ENCODE data around the gene MYBBP1A. TPM values are rescaled to one million over a fixed set of nuclear protein-coding genes. Genes with fewer than 3 reads are reported as not detected.

MYBBP1A gene
- total and polyA plus RNA-seq, 2 of the 13 experiments (the other 11 are each of a cell fraction or from before 2014, with no cell fraction given): 18.6 to 54.8 TPM

- TF ChIP-seq ZBTB40 (IDR thresholded peaks at IDR 0.05) (no peak), ZBTB40 (CRISPR knock-in tag; IDR thresholded peaks at IDR 0.05) (no peak), PLRG1 (conservative IDR thresholded peaks at IDR 0.05) (no peak), ZNF841 (CRISPR knock-in tag; IDR thresholded peaks at IDR 0.05; ENCODE audit: borderline replicate concordance) (no peak), TRAFD1 (CRISPR knock-in tag; IDR thresholded peaks at IDR 0.05; ENCODE audit: borderline replicate concordance) (no peak), EHMT2 (IDR thresholded peaks at IDR 0.05; ENCODE audit: borderline replicate concordance, low read depth, low read length) (no peak), CBX5 (CRISPR knock-in tag; IDR thresholded peaks at IDR 0.05; ENCODE audit: borderline replicate concordance) (no peak), ZNF549 (CRISPR knock-in tag; IDR thresholded peaks at IDR 0.05) (no peak)
- TF ChIP-seq, protein P1, sequence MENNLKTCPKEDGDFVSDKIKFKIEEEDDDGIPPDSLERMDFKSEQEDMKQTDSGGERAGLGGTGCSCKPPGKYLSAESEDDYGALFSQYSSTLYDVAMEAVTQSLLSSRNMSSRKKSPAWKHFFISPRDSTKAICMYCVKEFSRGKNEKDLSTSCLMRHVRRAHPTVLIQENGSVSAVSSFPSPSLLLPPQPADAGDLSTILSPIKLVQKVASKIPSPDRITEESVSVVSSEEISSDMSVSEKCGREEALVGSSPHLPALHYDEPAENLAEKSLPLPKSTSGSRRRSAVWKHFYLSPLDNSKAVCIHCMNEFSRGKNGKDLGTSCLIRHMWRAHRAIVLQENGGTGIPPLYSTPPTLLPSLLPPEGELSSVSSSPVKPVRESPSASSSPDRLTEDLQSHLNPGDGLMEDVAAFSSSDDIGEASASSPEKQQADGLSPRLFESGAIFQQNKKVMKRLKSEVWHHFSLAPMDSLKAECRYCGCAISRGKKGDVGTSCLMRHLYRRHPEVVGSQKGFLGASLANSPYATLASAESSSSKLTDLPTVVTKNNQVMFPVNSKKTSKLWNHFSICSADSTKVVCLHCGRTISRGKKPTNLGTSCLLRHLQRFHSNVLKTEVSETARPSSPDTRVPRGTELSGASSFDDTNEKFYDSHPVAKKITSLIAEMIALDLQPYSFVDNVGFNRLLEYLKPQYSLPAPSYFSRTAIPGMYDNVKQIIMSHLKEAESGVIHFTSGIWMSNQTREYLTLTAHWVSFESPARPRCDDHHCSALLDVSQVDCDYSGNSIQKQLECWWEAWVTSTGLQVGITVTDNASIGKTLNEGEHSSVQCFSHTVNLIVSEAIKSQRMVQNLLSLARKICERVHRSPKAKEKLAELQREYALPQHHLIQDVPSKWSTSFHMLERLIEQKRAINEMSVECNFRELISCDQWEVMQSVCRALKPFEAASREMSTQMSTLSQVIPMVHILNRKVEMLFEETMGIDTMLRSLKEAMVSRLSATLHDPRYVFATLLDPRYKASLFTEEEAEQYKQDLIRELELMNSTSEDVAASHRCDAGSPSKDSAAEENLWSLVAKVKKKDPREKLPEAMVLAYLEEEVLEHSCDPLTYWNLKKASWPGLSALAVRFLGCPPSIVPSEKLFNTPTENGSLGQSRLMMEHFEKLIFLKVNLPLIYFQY (CRISPR knock-in tag; IDR thresholded peaks at IDR 0.05; ENCODE audit: borderline replicate concordance): no peak
These were observed 24.1 kb downstream of the MYBBP1A start (continued) for GRCh38 chr17:4530799-4531730.
